Kidney (tissue), 14 donors: Measurements from ENCODE around the gene TMIE. TPM values are rescaled to one million over a fixed set of nuclear protein-coding genes. Genes with fewer than 3 reads are reported as not detected.
A peak's percentile ranks its signal among the peaks of the same experiment; 100 is the strongest.

Experiments
- DNase-seq, 5 donors: peaks; one replicate each; pipeline ENCODE4 v3.0.0-alpha.2; 2013 to 2020
- FAIRE-seq: peaks from 2 replicates; lab custom pipeline; 2012; peaks lifted over from hg19 to GRCh38; lab: Jason Lieb, UNC
- H3K27ac ChIP-seq, 2 donors: one replicate each; pipeline ENCODE4 v1.7.0; 2013; ENCODE audit warnings: low read depth in 2 of 2, low read length in 2 of 2, inconsistent platforms in 1 of 2
- H3K27me3 ChIP-seq: one replicate; pipeline ENCODE4 v1.7.1; 2013; ENCODE audit warnings: low read length, inconsistent platforms; ENCODE audit not compliant: control insufficient read depth, insufficient read depth
- H3K36me3 ChIP-seq, 3 donors: one replicate each; pipeline versions ENCODE4 v1.7.0 to v1.7.1; 2013; ENCODE audit warnings: low read length in 3 of 3, control low read depth in 1 of 3, inconsistent platforms in 1 of 3; ENCODE audit not compliant: insufficient read depth in 3 of 3, control insufficient read depth in 2 of 3
- H3K4me1 ChIP-seq, 3 donors: one replicate each; pipeline versions ENCODE4 v1.7.0 to v1.7.1; 2013; ENCODE audit warnings: low read length in 3 of 3, inconsistent platforms in 1 of 3, low read depth in 1 of 3; ENCODE audit not compliant: control insufficient read depth in 2 of 3, insufficient read depth in 2 of 3
- H3K4me3 ChIP-seq, 3 donors: one replicate each; pipeline versions ENCODE4 v1.7.0 to v1.8.1; 2013; ENCODE audit warnings: low read length in 3 of 3, control low read depth in 1 of 3, inconsistent platforms in 1 of 3
- H3K9ac ChIP-seq, 3 donors: one replicate each; pipeline versions ENCODE4 v1.7.0 to v1.7.1; 2013; ENCODE audit warnings: low read length in 3 of 3, control low read depth in 1 of 3, inconsistent platforms in 1 of 3
- H3K9me3 ChIP-seq, 3 donors: one replicate each; pipeline versions ENCODE4 v1.7.0 to v1.7.1; 2013; ENCODE audit warnings: low read length in 3 of 3, control low read depth in 1 of 3, inconsistent platforms in 1 of 3; ENCODE audit not compliant: control insufficient read depth in 2 of 3, insufficient read depth in 1 of 3
- intact Hi-C: fragments of 100-400 bp; cut with DNase I; formaldehyde crosslinking; loops from one replicate; pipeline ENCODE4 v1.11.1; 2022
- polyA plus RNA-seq: library from polyadenylated mRNA; stranded (reverse); fragments of 350-450 nt; fragmentation: Illumina TruSeq; extraction: RNeasy Lipid Tissue Mini Kit (QIAGEN cat#74804); gene quantifications from one replicate; pipeline ENCODE4 v1.2.3, GENCODE V29; 2014; ENCODE audit warnings: low read depth, low replicate concordance; ENCODE audit not compliant: insufficient read depth
- total RNA-seq: library from RNA; stranded (reverse); fragmentation: NEBNext Ultra II Directional; extraction: Animal tissue kit (Norgen Biotek cat#: 25700); gene quantifications from one replicate; pipeline ENCODE4 v1.2.1, GENCODE V29; 2021
- TF ChIP-seq, protein P1 (sequence below): IDR thresholded peaks from 3 replicates; pipeline ENCODE4 v1.5.1; 2012; ENCODE audit warnings: mild to moderate bottlenecking, moderate library complexity, borderline replicate concordance; ENCODE audit not compliant: insufficient read depth; ENCODE audit errors: extremely low read depth
- donor health status: control.
- donor health status: control.
- donor health status: control.
- donor health status: control.
- donor health status: control.
- donor health status: DM: yes; HTN: yes; CAD: no.
- donor health status: Normal renal cell carcinoma (clear cell type).

Gene TMIE
- total and polyA plus RNA-seq, 2 donors from 2014 or later = 0.79 to 1.3 TPM

DNA sequence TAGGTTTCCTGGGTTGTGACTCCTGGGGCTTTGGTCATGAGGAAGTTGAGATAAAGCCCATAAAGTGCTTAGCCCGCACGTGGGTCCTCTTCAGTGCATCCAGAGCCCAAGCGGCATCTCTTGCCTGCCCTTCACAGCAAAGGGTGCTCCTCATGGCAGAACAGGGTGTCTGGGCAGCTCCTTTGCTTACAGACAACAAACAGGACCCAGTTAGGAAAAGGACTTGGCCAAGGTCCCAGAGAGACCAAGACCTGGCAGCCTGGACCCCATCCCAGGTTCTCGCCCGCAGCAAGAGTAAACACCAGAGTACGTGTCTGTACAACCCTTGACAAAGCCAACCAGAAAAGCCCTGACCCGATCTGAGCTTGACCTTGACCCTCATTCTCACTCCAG is 34.7 kb upstream of the TMIE start:
- Histone ChIP-seq H3K4me1 (peaks cover 7 to 18% (median 8%) of the 10 kb centered on the region in 3 donors), H3K27ac (no peak overlapping the region), H3K4me3 (no peak overlapping the region), H3K36me3 (no peaks in the 10 kb centered on the region), H3K9ac (no peak overlapping the region), H3K27me3 (no peaks in the 10 kb centered on the region), H3K9me3 (no peaks in the 10 kb centered on the region)
- DNase-seq = no peak
- intact Hi-C loops = no loop called here
- FAIRE-seq = no peak
- TF ChIP-seq, protein P1, sequence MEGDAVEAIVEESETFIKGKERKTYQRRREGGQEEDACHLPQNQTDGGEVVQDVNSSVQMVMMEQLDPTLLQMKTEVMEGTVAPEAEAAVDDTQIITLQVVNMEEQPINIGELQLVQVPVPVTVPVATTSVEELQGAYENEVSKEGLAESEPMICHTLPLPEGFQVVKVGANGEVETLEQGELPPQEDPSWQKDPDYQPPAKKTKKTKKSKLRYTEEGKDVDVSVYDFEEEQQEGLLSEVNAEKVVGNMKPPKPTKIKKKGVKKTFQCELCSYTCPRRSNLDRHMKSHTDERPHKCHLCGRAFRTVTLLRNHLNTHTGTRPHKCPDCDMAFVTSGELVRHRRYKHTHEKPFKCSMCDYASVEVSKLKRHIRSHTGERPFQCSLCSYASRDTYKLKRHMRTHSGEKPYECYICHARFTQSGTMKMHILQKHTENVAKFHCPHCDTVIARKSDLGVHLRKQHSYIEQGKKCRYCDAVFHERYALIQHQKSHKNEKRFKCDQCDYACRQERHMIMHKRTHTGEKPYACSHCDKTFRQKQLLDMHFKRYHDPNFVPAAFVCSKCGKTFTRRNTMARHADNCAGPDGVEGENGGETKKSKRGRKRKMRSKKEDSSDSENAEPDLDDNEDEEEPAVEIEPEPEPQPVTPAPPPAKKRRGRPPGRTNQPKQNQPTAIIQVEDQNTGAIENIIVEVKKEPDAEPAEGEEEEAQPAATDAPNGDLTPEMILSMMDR = no peak

DNA sequence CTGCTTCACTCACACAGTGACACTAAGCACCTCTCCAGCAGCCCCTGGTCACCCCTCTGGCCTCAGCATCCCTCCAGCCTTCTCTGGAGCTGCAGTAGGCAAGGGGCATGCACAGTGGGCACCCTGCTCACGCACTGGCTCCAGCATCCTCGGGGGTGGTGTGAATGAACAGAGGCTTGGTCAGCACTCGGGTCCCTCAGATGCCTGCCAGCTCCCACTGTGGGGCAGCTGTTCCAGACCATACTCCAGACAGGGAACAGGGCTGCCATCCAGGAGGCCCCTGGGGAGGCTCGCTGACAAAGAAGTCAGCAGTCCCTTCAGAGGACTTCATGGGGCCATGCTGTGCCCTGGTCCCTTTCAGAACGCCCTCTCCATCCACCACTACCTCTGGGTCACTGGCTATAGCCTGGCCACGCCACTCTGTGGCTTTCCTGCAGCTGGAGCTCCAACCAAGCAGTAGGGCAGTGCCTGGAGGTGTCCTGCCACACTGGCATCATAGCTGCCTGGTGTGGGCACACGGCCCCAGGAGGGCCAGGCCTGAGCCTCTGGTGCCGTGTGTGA is 34.1 kb upstream of the TMIE start:
- no peak for FAIRE-seq
- TF ChIP-seq, protein P1 = no peak
- DNase-seq = peak in 2 of 5 donors; percentile 7 to 69
- Histone ChIP-seq H3K4me1 (peaks cover 7 to 18% (median 8%) of the 10 kb centered on the region in 3 donors), H3K36me3 (no peaks in the 10 kb centered on the region), H3K9me3 (no peaks in the 10 kb centered on the region), H3K4me3 (no peak overlapping the region), H3K9ac (no peak overlapping the region), H3K27me3 (no peaks in the 10 kb centered on the region), H3K27ac (peak overlapping the region in 1 of 2 donors; percentile 28)
- intact Hi-C loops = no loop called here

DNA sequence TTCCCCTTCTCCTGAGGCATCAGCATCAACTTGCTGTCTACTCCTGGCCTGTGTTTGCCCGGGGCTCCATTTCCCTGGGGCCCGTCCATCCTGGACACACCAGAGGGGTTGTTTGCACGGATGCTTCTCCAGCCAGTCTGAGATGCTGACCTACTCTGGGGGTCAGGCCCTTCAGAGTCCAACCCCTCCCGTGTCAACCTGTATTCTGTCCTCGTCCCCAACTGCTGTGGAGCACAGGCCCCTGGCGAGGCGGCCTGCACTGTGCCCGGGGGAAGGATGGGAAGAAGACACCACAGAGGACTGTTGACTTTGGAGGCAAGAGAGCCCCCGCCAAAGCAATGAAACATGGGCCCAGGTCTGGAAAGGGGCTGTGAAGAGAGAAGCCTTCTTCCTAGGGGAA is 33.5 kb upstream of the TMIE start:
- Histone ChIP-seq H3K4me1 (peaks cover 5 to 16% (median 8%) of the 10 kb centered on the region in 3 donors), H3K27ac (no peak overlapping the region), H3K27me3 (no peaks in the 10 kb centered on the region), H3K9me3 (no peaks in the 10 kb centered on the region), H3K4me3 (no peak overlapping the region), H3K9ac (no peak overlapping the region), H3K36me3 (no peaks in the 10 kb centered on the region)
- intact Hi-C loops = no loop called here
- FAIRE-seq (no peak), DNase-seq (peak in 3 of 5 donors; percentile 3 to 62 (median 30))
- TF ChIP-seq, protein P1 = no peak

DNA sequence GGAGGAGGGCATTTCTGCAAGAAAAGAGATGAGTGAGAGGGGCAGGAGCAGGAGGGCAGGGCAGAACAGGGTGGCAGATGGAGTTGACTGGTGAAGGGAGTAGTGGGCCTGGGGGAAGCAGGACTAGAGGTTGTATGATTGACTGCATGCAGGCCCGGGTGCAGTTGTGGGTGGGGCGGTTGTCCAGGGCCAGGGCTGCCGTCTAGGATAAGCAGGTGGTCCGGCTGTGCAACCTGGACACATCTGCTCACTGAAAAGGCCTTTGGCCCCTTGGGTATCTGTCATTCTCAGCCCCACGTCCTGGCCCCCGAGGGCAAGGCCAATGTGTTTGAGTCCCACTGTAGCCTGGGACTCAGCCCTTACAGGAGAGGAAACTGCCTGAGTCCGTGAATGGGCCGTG is 33.1 kb upstream of the TMIE start:
- H3K27me3 ChIP-seq = no peaks in the 10 kb centered on the region
- H3K9ac ChIP-seq = no peak overlapping the region
- no peaks in the 10 kb centered on the region for H3K36me3 ChIP-seq
- FAIRE-seq (no peak), DNase-seq (peak in 2 of 5 donors; percentile 6 to 35)
- H3K9me3 ChIP-seq = no peaks in the 10 kb centered on the region
- intact Hi-C loops = no loop called here
- H3K4me3 ChIP-seq = no peak overlapping the region
- H3K27ac ChIP-seq = no peak overlapping the region
- TF ChIP-seq, protein P1 = no peak
- H3K4me1 ChIP-seq = peaks cover 0 to 13% (median 7%) of the 10 kb centered on the region in 3 donors
